IPS-15b (cell line): ENCODE data around the gene SACM1L.
A peak's percentile ranks its signal among the peaks of the same experiment; 100 is the strongest.

Source experiments
- H3K27me3 ChIP-seq: one replicate; pipeline ENCODE4 v1.6.1; 2013; ENCODE audit warnings: low read length; ENCODE audit not compliant: control insufficient read depth, insufficient read depth
- H3K36me3 ChIP-seq: one replicate; pipeline ENCODE4 v1.6.1; 2013; ENCODE audit warnings: low read length; ENCODE audit not compliant: control insufficient read depth, insufficient read depth
- H3K4me1 ChIP-seq: one replicate; pipeline ENCODE4 v1.6.1; 2013; ENCODE audit warnings: mild to moderate bottlenecking, low read length; ENCODE audit not compliant: control insufficient read depth, insufficient read depth
- H3K4me3 ChIP-seq: one replicate; pipeline ENCODE4 v1.5.1; 2013; ENCODE audit warnings: low read depth, low read length
- H3K9ac ChIP-seq: one replicate; pipeline ENCODE4 v1.6.1; 2013; ENCODE audit warnings: low read depth, mild to moderate bottlenecking, low read length
- H3K9me3 ChIP-seq: one replicate; pipeline ENCODE4 v1.6.1; 2013; ENCODE audit warnings: mild to moderate bottlenecking, low read length; ENCODE audit not compliant: control insufficient read depth, insufficient read depth

The SACM1L gene, protein sequence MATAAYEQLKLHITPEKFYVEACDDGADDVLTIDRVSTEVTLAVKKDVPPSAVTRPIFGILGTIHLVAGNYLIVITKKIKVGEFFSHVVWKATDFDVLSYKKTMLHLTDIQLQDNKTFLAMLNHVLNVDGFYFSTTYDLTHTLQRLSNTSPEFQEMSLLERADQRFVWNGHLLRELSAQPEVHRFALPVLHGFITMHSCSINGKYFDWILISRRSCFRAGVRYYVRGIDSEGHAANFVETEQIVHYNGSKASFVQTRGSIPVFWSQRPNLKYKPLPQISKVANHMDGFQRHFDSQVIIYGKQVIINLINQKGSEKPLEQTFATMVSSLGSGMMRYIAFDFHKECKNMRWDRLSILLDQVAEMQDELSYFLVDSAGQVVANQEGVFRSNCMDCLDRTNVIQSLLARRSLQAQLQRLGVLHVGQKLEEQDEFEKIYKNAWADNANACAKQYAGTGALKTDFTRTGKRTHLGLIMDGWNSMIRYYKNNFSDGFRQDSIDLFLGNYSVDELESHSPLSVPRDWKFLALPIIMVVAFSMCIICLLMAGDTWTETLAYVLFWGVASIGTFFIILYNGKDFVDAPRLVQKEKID

DNA sequence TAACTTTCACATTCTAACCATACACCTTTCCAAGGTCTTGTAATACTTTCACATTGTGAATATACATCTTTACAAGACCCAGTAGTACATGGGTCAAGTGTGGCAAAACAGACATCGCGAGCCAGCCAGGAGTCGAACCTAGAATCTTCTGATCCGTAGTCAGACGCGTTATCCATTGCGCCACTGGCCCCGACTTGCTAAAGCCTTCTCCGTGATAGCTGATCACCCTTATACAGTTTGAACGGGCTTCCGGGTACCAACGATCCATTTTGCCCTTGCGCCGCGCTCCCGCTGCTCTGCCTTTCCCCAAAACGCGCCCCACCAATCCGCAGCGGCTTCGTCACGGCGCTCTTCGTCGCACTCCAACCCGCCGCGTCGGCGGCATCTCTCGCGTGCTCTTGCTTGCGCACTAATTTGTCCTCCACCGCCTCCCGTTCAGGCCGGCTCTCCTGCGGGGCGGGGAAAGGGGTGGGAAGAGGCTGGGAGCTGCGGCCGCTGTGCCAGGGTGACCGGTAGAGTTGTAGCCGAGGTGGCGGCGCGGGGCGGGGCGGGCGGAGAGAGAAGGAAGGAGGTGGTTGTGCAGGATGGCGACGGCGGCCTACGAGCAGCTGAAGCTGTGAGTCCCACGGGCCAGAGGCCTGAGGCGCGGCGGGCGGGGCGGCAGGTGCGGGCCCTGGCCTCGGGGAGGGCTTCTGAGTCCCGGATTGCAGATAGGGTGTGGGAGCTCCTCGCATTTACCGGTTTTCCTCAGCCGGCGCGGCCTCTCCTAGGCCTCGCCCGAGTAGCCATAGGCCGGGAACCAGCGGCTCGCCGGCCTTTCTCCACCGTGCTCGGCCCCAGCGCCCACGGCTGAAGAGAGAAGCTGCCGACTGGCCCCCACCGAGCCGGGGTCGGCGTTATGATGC, at the start of gene SACM1L:
TSS of gene SACM1L (plus strand) at position 515 of the 905 bp plus-strand sequence. CDS start at position 585, 70 bp downstream.
- H3K4me3 ChIP-seq, result peak within 1 kb of the TSS; percentile 73
- H3K9ac ChIP-seq, result peak within 1 kb of the TSS; percentile 93
- H3K9me3 ChIP-seq, result no peaks in the 10 kb centered on the region
- H3K36me3 ChIP-seq, result no peaks in the 10 kb centered on the region
- no peaks in the 10 kb centered on the region for H3K27me3 ChIP-seq
- H3K4me1 ChIP-seq, result peaks cover 10% of the 10 kb centered on the region

DNA sequence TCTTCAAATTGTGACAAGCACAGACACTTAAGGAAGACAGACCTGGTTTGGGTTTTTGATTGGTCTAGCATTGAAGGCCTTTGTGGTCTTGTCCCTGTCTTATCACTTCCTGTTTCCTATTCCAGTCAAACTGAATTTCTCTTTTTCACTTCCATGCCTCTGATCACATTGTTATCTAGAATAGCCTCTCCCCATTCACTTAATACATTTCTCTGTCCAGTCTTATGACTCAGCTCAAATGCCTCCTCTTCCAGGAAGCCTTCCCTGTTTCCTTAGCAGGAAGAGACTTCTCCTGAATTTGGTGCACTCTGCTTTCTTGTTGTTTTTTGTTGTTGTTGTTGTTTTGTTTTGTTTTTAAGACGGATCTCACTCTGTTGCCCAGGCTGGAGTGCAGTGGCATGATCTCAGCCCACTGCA, 49.1 kb upstream of the SACM1L start:
- no peak overlapping the region for H3K4me3 ChIP-seq
- no peak overlapping the region for H3K9ac ChIP-seq
- no peaks in the 10 kb centered on the region for H3K27me3 ChIP-seq
- H3K4me1 ChIP-seq, result peaks cover 34% of the 10 kb centered on the region
- no peaks in the 10 kb centered on the region for H3K9me3 ChIP-seq
- no peaks in the 10 kb centered on the region for H3K36me3 ChIP-seq

DNA sequence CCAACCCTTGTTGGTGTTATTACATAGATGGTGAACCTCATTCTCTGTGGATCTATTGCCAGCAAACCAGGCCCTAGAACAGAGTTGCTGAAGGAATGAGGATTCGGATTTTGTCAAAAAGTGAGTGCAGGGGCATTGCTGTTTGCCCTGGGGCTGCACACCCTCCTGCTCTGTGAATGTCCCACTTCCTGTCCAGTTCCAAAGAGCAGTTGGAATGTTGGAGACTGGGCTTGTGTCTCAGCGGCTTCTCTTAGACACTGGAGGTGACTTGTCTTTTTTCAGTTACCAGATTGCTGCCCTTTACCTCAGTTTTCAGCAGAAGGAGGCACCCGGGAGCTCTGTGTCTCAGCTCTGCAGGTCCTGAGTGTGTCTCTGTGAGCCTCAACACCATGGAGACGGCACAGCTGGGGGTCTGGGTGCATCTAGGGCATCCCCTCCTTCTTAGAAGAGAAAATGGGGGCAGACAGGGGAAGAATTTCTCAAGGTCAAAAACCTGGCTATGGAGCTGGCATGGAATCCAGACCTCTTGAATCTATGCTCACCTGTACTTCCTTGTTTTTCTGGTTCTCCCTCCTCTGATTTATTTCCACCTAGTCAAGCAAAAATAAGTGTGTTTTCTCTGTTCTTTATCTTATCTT, 48.4 kb upstream of the SACM1L start:
- Histone ChIP-seq H3K4me3 (no peak overlapping the region), H3K36me3 (peaks cover 3% of the 10 kb centered on the region), H3K4me1 (peaks cover 33% of the 10 kb centered on the region), H3K27me3 (no peaks in the 10 kb centered on the region), H3K9ac (no peak overlapping the region), H3K9me3 (no peaks in the 10 kb centered on the region)

- H3K4me3 ChIP-seq, result no peak overlapping the region
- peaks cover 3% of the 10 kb centered on the region for H3K36me3 ChIP-seq
- H3K9me3 ChIP-seq, result no peaks in the 10 kb centered on the region
- peaks cover 24% of the 10 kb centered on the region for H3K4me1 ChIP-seq
- H3K9ac ChIP-seq, result no peak overlapping the region
- H3K27me3 ChIP-seq, result no peaks in the 10 kb centered on the region
These were observed 47.4 kb upstream of the SACM1L start for GRCh38 chr3:45641756-45642155.

DNA sequence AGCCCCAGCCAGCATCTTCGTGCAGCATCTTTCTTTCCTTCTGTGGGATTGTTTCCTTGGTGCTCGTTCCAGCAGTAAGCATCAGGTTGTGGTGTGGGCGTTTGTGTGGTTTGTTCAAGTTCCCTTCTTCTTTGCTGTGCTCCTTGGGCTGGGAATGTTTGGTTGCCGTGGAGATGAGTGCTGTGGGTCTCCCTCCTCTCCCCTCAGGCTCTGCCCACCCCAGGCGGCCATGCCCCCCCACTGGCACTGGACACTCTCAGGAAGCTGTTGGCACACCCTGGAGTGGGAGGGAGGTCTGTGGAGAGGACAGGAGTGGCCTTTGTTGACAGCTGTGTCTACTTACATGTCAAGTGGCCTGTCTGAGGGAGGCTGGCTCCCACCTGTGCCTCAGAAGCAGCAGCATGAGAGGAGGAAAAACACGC, 46.5 kb upstream of the SACM1L start:
- Histone ChIP-seq H3K9ac (no peak overlapping the region), H3K27me3 (no peaks in the 10 kb centered on the region), H3K4me3 (no peak overlapping the region), H3K36me3 (peaks cover 3% of the 10 kb centered on the region), H3K9me3 (no peaks in the 10 kb centered on the region), H3K4me1 (peaks cover 20% of the 10 kb centered on the region)

DNA sequence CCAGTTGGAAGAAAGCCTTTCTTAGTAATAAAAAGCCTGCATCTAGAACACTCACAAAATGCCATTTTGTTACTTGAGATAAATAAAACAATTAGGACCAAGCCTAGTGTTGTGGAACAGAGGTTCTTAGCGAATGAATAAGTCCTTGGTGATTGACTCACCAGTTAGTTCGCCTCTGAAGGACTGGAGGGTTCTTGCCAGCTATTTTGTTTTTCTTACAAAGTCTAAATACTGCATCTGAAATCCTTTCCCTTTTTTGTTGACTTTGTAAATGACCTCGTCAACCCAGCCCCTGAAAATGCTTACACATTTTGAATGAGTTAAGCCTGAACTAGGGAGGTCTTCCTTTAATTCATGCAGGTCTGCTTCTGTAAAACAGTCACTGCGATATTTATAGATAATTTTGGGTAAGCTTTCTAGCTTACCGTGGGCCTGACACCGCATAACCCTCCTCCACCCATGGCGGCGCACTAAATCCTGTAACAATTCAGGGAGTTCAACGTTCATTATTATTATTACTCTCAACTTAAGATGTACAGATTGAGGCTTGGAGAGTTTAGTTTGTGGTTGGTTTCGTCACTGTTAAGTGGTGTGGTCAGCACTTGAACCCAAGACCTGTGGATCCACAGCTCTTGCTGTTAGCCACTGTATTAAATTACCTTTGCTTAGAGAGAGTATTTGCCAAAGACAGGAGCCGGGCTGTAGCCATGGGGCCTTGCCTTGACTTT, 45.0 kb upstream of the SACM1L start:
- H3K9ac ChIP-seq, result no peak overlapping the region
- H3K4me3 ChIP-seq, result no peak overlapping the region
- peaks cover 20% of the 10 kb centered on the region for H3K4me1 ChIP-seq
- H3K36me3 ChIP-seq, result peaks cover 3% of the 10 kb centered on the region
- H3K9me3 ChIP-seq, result no peaks in the 10 kb centered on the region
- no peaks in the 10 kb centered on the region for H3K27me3 ChIP-seq

GRCh38 chr3:45644791-45645201, 44.4 kb upstream of the SACM1L start:
- peaks cover 3% of the 10 kb centered on the region for H3K36me3 ChIP-seq
- H3K4me3 ChIP-seq, result no peak overlapping the region
- H3K4me1 ChIP-seq, result peaks cover 20% of the 10 kb centered on the region
- no peaks in the 10 kb centered on the region for H3K9me3 ChIP-seq
- H3K9ac ChIP-seq, result no peak overlapping the region
- H3K27me3 ChIP-seq, result no peaks in the 10 kb centered on the region

- Histone ChIP-seq H3K9me3 (no peaks in the 10 kb centered on the region), H3K4me3 (no peak overlapping the region), H3K4me1 (peaks cover 17% of the 10 kb centered on the region), H3K36me3 (peaks cover 3% of the 10 kb centered on the region), H3K9ac (no peak overlapping the region), H3K27me3 (no peaks in the 10 kb centered on the region)
These were observed 43.1 kb upstream of the SACM1L start for GRCh38 chr3:45646051-45646585.

DNA sequence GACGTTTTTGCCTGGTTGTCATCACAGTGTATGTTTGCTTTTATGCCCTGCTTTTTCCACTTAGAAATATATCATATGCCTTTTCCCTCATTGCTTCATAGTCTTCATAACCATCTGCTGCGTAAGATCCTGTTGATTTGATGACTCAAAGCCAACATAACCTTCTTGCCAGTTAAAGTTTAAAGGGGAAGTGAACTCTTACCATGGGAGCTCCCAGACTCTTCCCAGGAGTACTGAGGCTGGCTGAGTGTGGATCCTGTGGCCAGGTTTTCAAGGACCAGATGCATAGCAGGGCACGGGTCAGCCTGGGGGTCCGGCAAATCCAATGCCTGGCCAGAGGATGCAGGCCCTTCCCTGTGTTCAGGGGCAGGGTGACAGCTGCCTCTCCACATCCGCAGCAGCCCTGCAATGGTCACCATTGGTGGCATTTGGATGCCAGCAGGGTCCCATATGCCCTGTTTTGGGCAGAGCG, 42.0 kb upstream of the SACM1L start:
- Histone ChIP-seq H3K4me3 (no peak overlapping the region), H3K4me1 (peaks cover 17% of the 10 kb centered on the region), H3K36me3 (peaks cover 3% of the 10 kb centered on the region), H3K27me3 (no peaks in the 10 kb centered on the region), H3K9me3 (no peaks in the 10 kb centered on the region), H3K9ac (no peak overlapping the region)

GRCh38 chr3:45653205-45653604, 36.0 kb upstream of the SACM1L start:
- Histone ChIP-seq H3K4me1 (no peaks in the 10 kb centered on the region), H3K36me3 (no peaks in the 10 kb centered on the region), H3K4me3 (no peak overlapping the region), H3K27me3 (no peaks in the 10 kb centered on the region), H3K9ac (no peak overlapping the region), H3K9me3 (no peaks in the 10 kb centered on the region)
